Testis (tissue), 2 donors: ENCODE results near the gene STBD1.

Experiments used
- POLR2A ChIP-seq: fragments of 450-650 bp; IDR thresholded peaks from one replicate; pipeline ENCODE4 v1.6.1; 2017; ENCODE audit warnings: antibody characterized with exemption, mild to moderate bottlenecking, moderate library complexity
- TF ChIP-seq, protein P1 (sequence below), 3 experiments: fragments of 450-650 bp in 2 of 3; fragments of 200-600 bp in 1 of 3; sonication (generic) in 1 of 3; IDR thresholded peaks; one replicate each; pipeline ENCODE4 v1.5.1; 2016 to 2019; ENCODE audit warnings: antibody characterized with exemption in 3 of 3, mild to moderate bottlenecking in 2 of 3, moderate library complexity in 1 of 3

DNA sequence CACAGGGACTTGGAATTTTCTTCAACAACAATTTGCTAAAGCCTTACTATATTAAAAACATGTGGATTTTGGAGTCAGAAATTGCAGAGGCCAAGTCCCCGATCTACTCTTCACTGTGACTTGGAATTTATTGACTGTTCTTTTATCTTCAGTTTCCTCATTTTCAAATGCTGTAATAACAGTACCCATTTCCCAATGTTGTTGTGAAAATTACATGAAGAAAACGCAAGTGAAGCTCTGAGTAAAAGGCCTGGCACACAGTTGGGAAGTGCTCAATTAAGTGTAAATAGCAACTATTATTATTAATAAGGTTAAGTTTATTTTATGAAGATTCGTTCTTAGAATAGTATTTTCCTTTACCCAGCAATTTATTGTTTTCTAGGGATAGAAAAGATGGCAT, 15.7 kb downstream of the STBD1 start:
- TF ChIP-seq, protein P1, sequence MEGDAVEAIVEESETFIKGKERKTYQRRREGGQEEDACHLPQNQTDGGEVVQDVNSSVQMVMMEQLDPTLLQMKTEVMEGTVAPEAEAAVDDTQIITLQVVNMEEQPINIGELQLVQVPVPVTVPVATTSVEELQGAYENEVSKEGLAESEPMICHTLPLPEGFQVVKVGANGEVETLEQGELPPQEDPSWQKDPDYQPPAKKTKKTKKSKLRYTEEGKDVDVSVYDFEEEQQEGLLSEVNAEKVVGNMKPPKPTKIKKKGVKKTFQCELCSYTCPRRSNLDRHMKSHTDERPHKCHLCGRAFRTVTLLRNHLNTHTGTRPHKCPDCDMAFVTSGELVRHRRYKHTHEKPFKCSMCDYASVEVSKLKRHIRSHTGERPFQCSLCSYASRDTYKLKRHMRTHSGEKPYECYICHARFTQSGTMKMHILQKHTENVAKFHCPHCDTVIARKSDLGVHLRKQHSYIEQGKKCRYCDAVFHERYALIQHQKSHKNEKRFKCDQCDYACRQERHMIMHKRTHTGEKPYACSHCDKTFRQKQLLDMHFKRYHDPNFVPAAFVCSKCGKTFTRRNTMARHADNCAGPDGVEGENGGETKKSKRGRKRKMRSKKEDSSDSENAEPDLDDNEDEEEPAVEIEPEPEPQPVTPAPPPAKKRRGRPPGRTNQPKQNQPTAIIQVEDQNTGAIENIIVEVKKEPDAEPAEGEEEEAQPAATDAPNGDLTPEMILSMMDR (IDR thresholded peaks at IDR 0.05) = no peak
- TF ChIP-seq POLR2A = no peak
